Psoas muscle (tissue), 8 donors: Measurements from ENCODE around the gene MAS1. TPM values are rescaled to one million over a fixed set of nuclear protein-coding genes. Genes with fewer than 3 reads are reported as not detected.
"Not testable (repeated sequence)": the region's sequence is repeated elsewhere in the genome, so short reads cannot be mapped to it uniquely, and the experiment has no call there.

Experiments
- ATAC-seq, 4 donors: fragments of 200-7000 bp; cut with Tn5 transposase; one replicate each; pipeline ENCODE4 v1.9.1; 2020; ENCODE audit warnings: moderate library complexity in 3 of 4, mild to moderate bottlenecking in 2 of 4
- DNase-seq, 2 donors: peaks; one replicate each; pipeline ENCODE4 v3.0.0-alpha.2; 2020
- H3K27ac ChIP-seq: fragments of 200-600 bp; one replicate; pipeline ENCODE4 v1.8.0; 2022
- H3K27me3 ChIP-seq, 3 donors: fragments of 200-600 bp in 1 of 3; one replicate each; pipeline versions ENCODE4 v1.6.1 to v1.8.0; 2013 to 2022; ENCODE audit warnings: low read length in 2 of 3, mild to moderate bottlenecking in 2 of 3, moderate library complexity in 1 of 3; ENCODE audit not compliant: insufficient read depth in 3 of 3
- H3K36me3 ChIP-seq, 2 donors: fragments of 200-600 bp in 1 of 2; one replicate each; pipeline versions ENCODE4 v1.6.1 to v1.8.0; 2013 to 2022; ENCODE audit warnings: low read depth in 1 of 2, mild to moderate bottlenecking in 1 of 2, moderate library complexity in 1 of 2; ENCODE audit not compliant: insufficient read depth in 1 of 2
- H3K4me1 ChIP-seq: fragments of 200-600 bp; one replicate; pipeline ENCODE4 v1.8.0; 2022
- H3K4me3 ChIP-seq: fragments of 200-600 bp; one replicate; pipeline ENCODE4 v1.8.0; 2022; ENCODE audit warnings: mild to moderate bottlenecking
- H3K9me3 ChIP-seq: fragments of 200-600 bp; one replicate; pipeline ENCODE4 v1.8.0; 2022
- CTCF ChIP-seq: fragments of 200-600 bp; IDR thresholded peaks from one replicate; pipeline ENCODE4 v1.8.0; 2022; ENCODE audit warnings: antibody characterized with exemption
- WGBS, 3 donors: extraction: QIAGEN DNeasy Blood & Tissue Kit; methylation state at CpG; one replicate each; pipeline versions ENCODE4 v1.1.6 to v1.1.7; 2013; 5-methylcytosine and 5-hydroxymethylcytosine counted together
- intact Hi-C, 2 donors: fragments of 100-400 bp; cut with DNase I; formaldehyde crosslinking; loops; one replicate each; pipeline versions ENCODE4 v1.11.0 to v1.14.2; 2022
- long read RNA-seq, 2 donors: library from polyadenylated mRNA; unstranded; transcript quantifications; one replicate each; pipeline ENCODE4 v2.0.0, GENCODE V29; 2021
- polyA plus RNA-seq, 3 donors: library from polyadenylated mRNA; stranded (reverse); fragments of 200-250 nt; gene quantifications; one replicate each; pipeline ENCODE4 v1.2.3, GENCODE V29; 2013
- total RNA-seq, 4 donors: library from RNA; stranded (reverse); fragmentation: NEBNext Ultra II Directional in 2 of 4; extraction: Animal tissue kit (Norgen Biotek cat#: 25700) in 2 of 4; gene quantifications; one replicate each; pipeline versions ENCODE4 v1.2.1 to v1.2.4, GENCODE V29; 2021 to 2023
- donor health status: healthy with polysubstance abuse.
- donor health status: DM: no; HTN: no; CAD: no; lungs with moderate emphysema.
- donor health status: Bipolar disorder and iron deficiency.
- donor health status: healthy.
- donor health status: DM: yes; HTN: yes; CAD: no.
- donor health status: DM: no; HTN: no; CAD: no.
- donor health status: DM: no; HTN: no; CAD: no.
- donor health status: DM: yes; HTN: yes; CAD: no.

Gene MAS1
- total RNA-seq (not detected), polyA plus RNA-seq (not detected)
- long read RNA-seq, donor 1, result 0 reads
- long read RNA-seq, donor 2, result 0 reads

- Histone ChIP-seq H3K27me3 (peaks cover 0 to 12% (median 1%) of the 10 kb centered on the region in 3 donors), H3K4me3 (no peak within 1 kb of the TSS), H3K9me3 (no peaks in the 10 kb centered on the region), H3K36me3 (no peaks in the 10 kb centered on the region), H3K4me1 (no peaks in the 10 kb centered on the region), H3K27ac (no peak within 1 kb of the TSS)
- TF ChIP-seq CTCF, result no peak
- intact Hi-C loops, result no loop called here
- 27 to 47% (median 33%) methylated on average over 7 of the region's 7 CpGs for WGBS, 3 donors
- ATAC-seq, result no peak
- DNase-seq, result no peak
These were observed at the start of gene MAS1 for GRCh38 chr6:159890792-159891191. Gene MAS1 (plus strand): TSS chr6:159890988. CDS start chr6:159906956, 15,968 bp downstream.

GRCh38 chr6:159842035-159842434 is 48.8 kb upstream of the MAS1 start:
- no peaks in the 10 kb centered on the region for H3K4me1 ChIP-seq
- TF ChIP-seq CTCF, result no peak
- WGBS, 3 donors, result 72 to 78% (median 72%) methylated on average over 4 of the region's 4 CpGs
- H3K4me3 ChIP-seq, result no peak overlapping the region
- ATAC-seq (no peak), DNase-seq (no peak)
- H3K36me3 ChIP-seq, result no peaks in the 10 kb centered on the region
- intact Hi-C loops, result no loop called here
- H3K9me3 ChIP-seq, result no peaks in the 10 kb centered on the region
- H3K27me3 ChIP-seq, result no peaks in the 10 kb centered on the region
- H3K27ac ChIP-seq, result no peak overlapping the region

- DNase-seq, result no peak
- 75 to 83% (median 77%) methylated on average over 13 of the region's 13 CpGs for WGBS, 3 donors
- no peak overlapping the region for H3K4me3 ChIP-seq
- TF ChIP-seq CTCF, result no peak
- no peaks in the 10 kb centered on the region for H3K4me1 ChIP-seq
- intact Hi-C loops, result no loop called here
- H3K27me3 ChIP-seq, result no peaks in the 10 kb centered on the region
- peak; percentile 22 to 58 (median 54) for ATAC-seq
- H3K36me3 ChIP-seq, result no peaks in the 10 kb centered on the region
- no peak overlapping the region for H3K27ac ChIP-seq
- H3K9me3 ChIP-seq, result no peaks in the 10 kb centered on the region
These were observed 45.8 kb upstream of the MAS1 start for GRCh38 chr6:159844737-159845645.

GRCh38 chr6:159848552-159848951 is 42.2 kb upstream of the MAS1 start:
- not testable (repeated sequence) for H3K4me1 ChIP-seq

GRCh38 chr6:159849851-159850250 is 40.9 kb upstream of the MAS1 start:
- intact Hi-C loops, result loop anchor here in 1 of 2 donors (10.0 kb wide), 1 partner anchor 155 kb away; the partner anchor contains the start of gene SOD2
- H3K36me3 ChIP-seq, H3K4me3 ChIP-seq, H3K27ac ChIP-seq, H3K9me3 ChIP-seq, DNase-seq, ATAC-seq, H3K4me1 ChIP-seq, H3K27me3 ChIP-seq: not testable (repeated sequence)
- 89 to 100% (median 97%) methylated on average over 1 of the region's 1 CpG for WGBS, 3 donors

More at GRCh38 chr6:159848552-159848951, 42.2 kb upstream of the MAS1 start:
- H3K36me3 ChIP-seq, intact Hi-C loops, H3K27me3 ChIP-seq, DNase-seq, ATAC-seq, H3K4me3 ChIP-seq, H3K27ac ChIP-seq, H3K9me3 ChIP-seq: not testable (repeated sequence)
- 92 to 99% (median 97%) methylated on average over 5 of the region's 5 CpGs for WGBS, 3 donors
